Peyer's patch (tissue), 4 donors: ENCODE measurements around the gene KCNE1.

Source experiments
- POLR2A ChIP-seq, 2 donors: fragments of 450-650 bp; IDR thresholded peaks; one replicate each; pipeline ENCODE4 v1.5.1; 2017; ENCODE audit warnings: antibody characterized with exemption in 2 of 2, mild to moderate bottlenecking in 2 of 2, moderate library complexity in 2 of 2
- TF ChIP-seq, protein P1 (sequence below), 6 experiments: fragments of 450-650 bp in 4 of 6; fragments of 200-600 bp in 2 of 6; sonication (generic) in 1 of 6; IDR thresholded peaks; one replicate each; pipeline ENCODE4 v1.5.1; 2017 to 2019; ENCODE audit warnings: antibody characterized with exemption in 6 of 6, mild to moderate bottlenecking in 3 of 6, moderate library complexity in 1 of 6

DNA sequence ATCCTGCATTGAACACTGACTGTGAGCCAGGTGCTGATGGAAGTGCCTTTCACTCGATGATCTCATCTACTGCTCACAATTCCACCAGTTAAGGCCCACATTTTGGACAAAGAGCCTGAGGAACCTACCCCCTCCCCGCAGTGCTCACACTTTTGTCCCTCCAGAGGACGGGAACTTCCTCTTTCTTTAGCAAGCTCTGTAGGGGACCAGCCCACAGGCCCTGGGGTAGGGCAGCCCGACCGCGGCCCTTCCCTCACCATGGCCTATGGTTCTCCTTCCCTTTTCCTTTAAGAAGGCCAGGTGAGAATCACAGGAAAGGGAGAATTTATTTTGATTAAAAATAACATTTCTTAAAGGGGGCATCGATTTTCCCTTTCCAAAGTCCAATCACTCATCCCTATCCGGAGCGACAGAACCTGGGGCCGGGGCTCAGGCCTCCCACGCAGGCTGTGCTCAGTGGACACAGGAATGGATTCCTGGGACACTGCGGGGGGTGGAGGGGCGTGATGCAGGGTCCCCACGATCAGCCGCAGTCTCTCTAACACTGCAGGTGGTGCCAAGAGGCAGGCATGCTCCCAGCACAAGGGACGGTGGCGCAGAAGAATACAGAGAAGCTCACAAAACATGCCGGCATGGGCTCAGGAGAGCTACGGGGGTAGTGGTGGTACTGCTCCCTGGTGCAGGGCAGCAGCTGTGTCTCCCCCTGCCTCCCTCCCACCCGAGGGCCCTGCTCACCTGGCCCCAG lies 8.9 kb upstream of the KCNE1 start:
- TF ChIP-seq, protein P1, sequence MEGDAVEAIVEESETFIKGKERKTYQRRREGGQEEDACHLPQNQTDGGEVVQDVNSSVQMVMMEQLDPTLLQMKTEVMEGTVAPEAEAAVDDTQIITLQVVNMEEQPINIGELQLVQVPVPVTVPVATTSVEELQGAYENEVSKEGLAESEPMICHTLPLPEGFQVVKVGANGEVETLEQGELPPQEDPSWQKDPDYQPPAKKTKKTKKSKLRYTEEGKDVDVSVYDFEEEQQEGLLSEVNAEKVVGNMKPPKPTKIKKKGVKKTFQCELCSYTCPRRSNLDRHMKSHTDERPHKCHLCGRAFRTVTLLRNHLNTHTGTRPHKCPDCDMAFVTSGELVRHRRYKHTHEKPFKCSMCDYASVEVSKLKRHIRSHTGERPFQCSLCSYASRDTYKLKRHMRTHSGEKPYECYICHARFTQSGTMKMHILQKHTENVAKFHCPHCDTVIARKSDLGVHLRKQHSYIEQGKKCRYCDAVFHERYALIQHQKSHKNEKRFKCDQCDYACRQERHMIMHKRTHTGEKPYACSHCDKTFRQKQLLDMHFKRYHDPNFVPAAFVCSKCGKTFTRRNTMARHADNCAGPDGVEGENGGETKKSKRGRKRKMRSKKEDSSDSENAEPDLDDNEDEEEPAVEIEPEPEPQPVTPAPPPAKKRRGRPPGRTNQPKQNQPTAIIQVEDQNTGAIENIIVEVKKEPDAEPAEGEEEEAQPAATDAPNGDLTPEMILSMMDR (IDR thresholded peaks at IDR 0.05), result no peak
- no peak for TF ChIP-seq POLR2A (IDR thresholded peaks at IDR 0.05)
